Keratinocyte (primary cell): ENCODE measurements around the gene SCARB1. TPM values are rescaled to one million over a fixed set of nuclear protein-coding genes. Genes with fewer than 3 reads are reported as not detected.

Experiments
- DNase-seq: peaks from one replicate; pipeline ENCODE4 v3.0.0-alpha.2; 2011; ENCODE audit warnings: low read depth, missing footprints, low spot score
- FAIRE-seq: peaks from 2 replicates; lab custom pipeline; 2011; peaks lifted over from hg19 to GRCh38; lab: Jason Lieb, UNC
- H2AFZ ChIP-seq: 2 replicates; pipeline ENCODE4 v1.6.0; 2012; ENCODE audit warnings: low read length, control low read depth, inconsistent platforms; ENCODE audit not compliant: control insufficient read depth
- H3K27ac ChIP-seq: 2 replicates; pipeline ENCODE4 v1.5.1; 2011; ENCODE audit warnings: low read length; ENCODE audit not compliant: control insufficient read depth, insufficient read depth
- H3K27me3 ChIP-seq: 3 replicates; pipeline ENCODE4 v1.6.0; 2011; ENCODE audit warnings: low read length; ENCODE audit not compliant: control insufficient read depth, insufficient read depth; ENCODE audit errors: extremely low read depth
- H3K36me3 ChIP-seq, 2 experiments: 2 replicates in 1 of 2; 3 replicates in 1 of 2; pipeline ENCODE4 v1.5.1; 2011; ENCODE audit warnings: low read length in 2 of 2, mild to moderate bottlenecking in 1 of 2; ENCODE audit not compliant: control insufficient read depth in 2 of 2, insufficient read depth in 2 of 2; ENCODE audit errors: extremely low read depth in 1 of 2
- H3K4me1 ChIP-seq: 3 replicates; pipeline ENCODE4 v1.5.1; 2011; ENCODE audit warnings: low read length; ENCODE audit not compliant: control insufficient read depth, insufficient read depth; ENCODE audit errors: extremely low read depth
- H3K4me2 ChIP-seq: 3 replicates; pipeline ENCODE4 v1.6.0; 2011; ENCODE audit warnings: low read depth, low read length; ENCODE audit not compliant: control insufficient read depth, insufficient read depth; ENCODE audit errors: extremely low read depth
- H3K4me3 ChIP-seq, 3 experiments: fragments of 200-600 bp in 1 of 3; sonication (generic) in 1 of 3; 2 replicates in 2 of 3; 3 replicates in 1 of 3; pipeline ENCODE4 v1.5.1; 2011 to 2016; ENCODE audit warnings: low read length in 3 of 3, mild to moderate bottlenecking in 3 of 3, control low read depth in 2 of 3, inconsistent platforms in 1 of 3, low read depth in 1 of 3, mixed read lengths in 1 of 3, mixed run types in 1 of 3, moderate library complexity in 1 of 3; ENCODE audit not compliant: control insufficient read depth in 2 of 3, insufficient read depth in 2 of 3; ENCODE audit errors: extremely low read depth in 1 of 3
- H3K79me2 ChIP-seq: 2 replicates; pipeline ENCODE4 v1.6.0; 2012; ENCODE audit warnings: low read length; ENCODE audit not compliant: control insufficient read depth, insufficient read depth
- H3K9ac ChIP-seq: 3 replicates; pipeline ENCODE4 v1.6.0; 2011; ENCODE audit warnings: low read length; ENCODE audit not compliant: control insufficient read depth, insufficient read depth; ENCODE audit errors: extremely low read depth
- H3K9me1 ChIP-seq: 3 replicates; pipeline ENCODE4 v1.6.0; 2011; ENCODE audit warnings: low read length; ENCODE audit not compliant: control insufficient read depth, insufficient read depth; ENCODE audit errors: extremely low read depth
- H3K9me3 ChIP-seq: 2 replicates; pipeline ENCODE4 v1.5.1; 2012; ENCODE audit warnings: low read depth, low read length; ENCODE audit not compliant: control insufficient read depth
- H4K20me1 ChIP-seq: 3 replicates; pipeline ENCODE4 v1.6.0; 2011; ENCODE audit warnings: low read length; ENCODE audit not compliant: control insufficient read depth, insufficient read depth; ENCODE audit errors: extremely low read depth
- CTCF ChIP-seq, 3 experiments: IDR thresholded peaks in 1 of 3; conservative IDR thresholded peaks in 1 of 3; optimal IDR thresholded peaks in 1 of 3; 2 replicates in 2 of 3; 3 replicates in 1 of 3; pipeline versions ENCODE3 to v1.5.1; 2011; ENCODE audit warnings: low read length in 3 of 3, mild to moderate bottlenecking in 3 of 3, moderate library complexity in 2 of 3, control low read depth in 1 of 3, inconsistent platforms in 1 of 3; ENCODE audit not compliant: insufficient read depth in 2 of 3; ENCODE audit errors: extremely low read depth in 1 of 3
- EZH2 ChIP-seq: IDR thresholded peaks from one replicate; pipeline ENCODE4 v1.6.1; 2012; ENCODE audit warnings: inconsistent platforms, mild to moderate bottlenecking, low read length, moderate library complexity
- dilution Hi-C: fragments of 300-500 bp; cut with MboI; formaldehyde crosslinking; loops from one replicate; pipeline ENCODE4 v1.7.0; 2020; ENCODE audit warnings: low sequenced_read_pairs; ENCODE audit not compliant: extremely low pct_ligation_motif_present
- polyA plus RNA-seq, 5 experiments: library from polyadenylated mRNA; depleted of rRNA in 3 of 5; stranded (reverse) in 3 of 5; stranded (forward) in 1 of 5; unstranded in 1 of 5; fragments of >200 nt; gene quantifications; 1 replicate in 1 of 5; 2 replicates in 3 of 5; 3 replicates in 1 of 5; pipeline versions ENCODE4 v1.2.1 to v1.2.3, GENCODE V29; 2011 to 2012; ENCODE audit warnings: missing spikeins in 2 of 5, low read depth in 1 of 5, low replicate concordance in 1 of 5

Gene SCARB1
- polyA plus RNA-seq, 1 donor (not counting 4 experiments of a cell fraction or from before 2014, with no cell fraction given) = 40.9 TPM

GRCh38 chr12:124869059-124869665 is 5.5 kb upstream of the SCARB1 start:
- dilution Hi-C loops = no loop called here
- Histone ChIP-seq H3K9me3 (no peaks in the 10 kb centered on the region), H3K27me3 (no peaks in the 10 kb centered on the region), H2AFZ (peak overlapping the region; percentile 57), H3K4me3 (peak overlapping the region in 1 of 3 experiments; percentile 26), H3K36me3 (no peaks in the 10 kb centered on the region), H3K4me2 (peak overlapping the region; percentile 62), H3K27ac (peak overlapping the region; percentile 16), H3K79me2 (no peaks in the 10 kb centered on the region), H4K20me1 (no peaks in the 10 kb centered on the region), H3K4me1 (peaks cover 19% of the 10 kb centered on the region), H3K9ac (peak overlapping the region; percentile 48), H3K9me1 (peaks cover under 1% of the 10 kb centered on the region)
- TF ChIP-seq CTCF (optimal IDR thresholded peaks at IDR 0.05 in 1 of 3, IDR thresholded peaks at IDR 0.05 in 1 of 3, conservative IDR thresholded peaks at IDR 0.05 in 1 of 3; ENCODE audit: extremely low read depth in 1 of 3, insufficient read depth in 2 of 3, low read length in 3 of 3) = no peak
- TF ChIP-seq EZH2 = no peak
- peak; percentile 64 for FAIRE-seq
- DNase-seq = peak; percentile 94

GRCh38 chr12:124868252-124869058 is 4.8 kb upstream of the SCARB1 start:
- Histone ChIP-seq H3K36me3 (no peaks in the 10 kb centered on the region), H3K9me1 (no peaks in the 10 kb centered on the region), H3K9me3 (no peaks in the 10 kb centered on the region), H3K4me3 (peak overlapping the region in 1 of 3 experiments; percentile 26), H3K79me2 (peaks cover 2% of the 10 kb centered on the region), H2AFZ (peak overlapping the region; percentile 57), H3K4me2 (peak overlapping the region; percentile 62), H3K4me1 (peaks cover 21% of the 10 kb centered on the region), H3K9ac (peak overlapping the region; percentile 48), H3K27me3 (no peaks in the 10 kb centered on the region), H4K20me1 (no peaks in the 10 kb centered on the region), H3K27ac (peak overlapping the region; percentile 16)
- TF ChIP-seq CTCF (optimal IDR thresholded peaks at IDR 0.05 in 1 of 3, IDR thresholded peaks at IDR 0.05 in 1 of 3, conservative IDR thresholded peaks at IDR 0.05 in 1 of 3; ENCODE audit: extremely low read depth in 1 of 3, insufficient read depth in 2 of 3, low read length in 3 of 3) (no peak), EZH2 (no peak)
- no peak for DNase-seq
- no peak for FAIRE-seq
- dilution Hi-C loops = no loop called here
